ENCODE data around the gene FADS3. TPM values are rescaled to one million over a fixed set of nuclear protein-coding genes. Genes with fewer than 3 reads are reported as not detected.

FADS3 gene
- total and polyA plus RNA-seq, 2 donors (not counting 3 experiments of a cell fraction or from before 2014, with no cell fraction given) = 216 to 346 TPM

- H3K4me1 ChIP-seq (ENCODE audit: control insufficient read depth, extremely low read depth, insufficient read depth, low read length) = no peaks in the 10 kb centered on the region
- ChIA-PET POLR2A (no interaction called here), CTCF (interaction anchor here (1.0 to 1.3 kb wide), 5 partner anchors 11 to 194 kb away, joined by 3 to 4 read pairs (median 3); no protein-coding TSS in a partner anchor)
- peaks cover 11% of the 10 kb centered on the region in 2 experiments for H3K27me3 ChIP-seq (ENCODE audit: control insufficient read depth in 2 of 2, insufficient read depth in 2 of 2, low read length in 2 of 2)
- intact Hi-C loops (cut with micrococcal nuclease) = no loop called here
- H3K27ac ChIP-seq (ENCODE audit: insufficient read depth, low read depth, low read length) = no peak overlapping the region
- H3K4me2 ChIP-seq (ENCODE audit: insufficient read depth, low read length) = no peak overlapping the region
- BruUV-seq (replicated peaks) = no TSS peak
- no peaks in the 10 kb centered on the region for H3K36me3 ChIP-seq (ENCODE audit: control insufficient read depth in 2 of 2, extremely low read depth in 1 of 2, insufficient read depth in 2 of 2, low read length in 2 of 2)
- no peaks in the 10 kb centered on the region for H4K20me1 ChIP-seq (replicated peaks; ENCODE audit: control insufficient read depth, extremely low read depth, insufficient read depth, low read length)
- TF ChIP-seq JUN (IDR thresholded peaks at IDR 0.05; ENCODE audit: borderline replicate concordance, insufficient read depth, insufficient read length, low read depth) (no peak), MYC (IDR thresholded peaks at IDR 0.05; ENCODE audit: low read depth, low read length) (no peak), GATA2 (IDR thresholded peaks at IDR 0.05; ENCODE audit: insufficient read depth, insufficient read length, low read depth, low read length) (no peak), CTCF (IDR thresholded peaks at IDR 0.05; ENCODE audit: extremely low read depth in 1 of 2, insufficient read depth in 1 of 2, low read depth in 1 of 2, low read length in 2 of 2) (no peak), POLR2A (IDR thresholded peaks at IDR 0.05; ENCODE audit: low read depth, low read length) (no peak), FOS (IDR thresholded peaks at IDR 0.05; ENCODE audit: borderline replicate concordance, insufficient read depth, low read length) (no peak), MAX (IDR thresholded peaks at IDR 0.05; ENCODE audit: insufficient read depth, insufficient read length) (no peak), EZH2 (IDR thresholded peaks at IDR 0.05; ENCODE audit: borderline replicate concordance, low read depth, low read length, severe bottlenecking) (no peak), POLR2AphosphoS5 (IDR thresholded peaks at IDR 0.05; ENCODE audit: insufficient read depth, low read depth, low read length) (no peak)
- dilution Hi-C loops (cut with MboI; ENCODE audit: extremely low pct_ligation_motif_present, low sequenced_read_pairs) = no loop called here
- H3K4me3 ChIP-seq (replicated peaks in 1 of 3; ENCODE audit: insufficient read depth in 1 of 3, low read depth in 1 of 3, low read length in 3 of 3) = no peak overlapping the region
- FAIRE-seq = no peak
- no peaks in the 10 kb centered on the region for H3K79me2 ChIP-seq (ENCODE audit: control insufficient read depth, insufficient read depth, low read length)
- H3K9ac ChIP-seq (replicated peaks; ENCODE audit: extremely low read depth, insufficient read depth, low read length) = no peak overlapping the region
- H2AFZ ChIP-seq (ENCODE audit: low read depth, low read length) = no peak overlapping the region
- no peaks in the 10 kb centered on the region for H3K9me3 ChIP-seq (replicated peaks; ENCODE audit: control insufficient read depth, insufficient read depth, low read length)
- no peak for DNase-seq (ENCODE audit: low read depth, low spot score)
- H3K9me1 ChIP-seq (replicated peaks; ENCODE audit: control insufficient read depth, extremely low read depth, insufficient read depth, low read length) = no peaks in the 10 kb centered on the region
These were observed 22.5 kb upstream of the FADS3 start for GRCh38 chr11:61913699-61914395.
